SW 1271 (cell line): Measurements from ENCODE around the gene PAX7.

Experiments
- DNase-seq, 2 experiments: peaks; one replicate each; lab custom pipeline; 2025; lab: John Stamatoyannopoulos, UW

Gene PAX7

GRCh38 chr1:18640228-18641004 is 9.8 kb downstream of the PAX7 start:
- no peak for DNase-seq

GRCh38 chr1:18641005-18641941 is 10.6 kb downstream of the PAX7 start:
- DNase-seq, result no peak

- no peak for DNase-seq
Measured at GRCh38 chr1:18642278-18643095, 11.8 kb downstream of the PAX7 start.

- DNase-seq, result no peak
Measured at GRCh38 chr1:18643154-18644012, 12.7 kb downstream of the PAX7 start.

- no peak for DNase-seq
Measured at GRCh38 chr1:18644013-18644399, 13.4 kb downstream of the PAX7 start.

GRCh38 chr1:18644446-18644845 is 13.8 kb downstream of the PAX7 start:
- DNase-seq, result no peak

- no peak for DNase-seq
Measured at GRCh38 chr1:18644973-18645746, 14.5 kb downstream of the PAX7 start.

GRCh38 chr1:18645747-18646090 is 15.1 kb downstream of the PAX7 start:
- DNase-seq, result no peak

GRCh38 chr1:18646091-18646785 is 15.6 kb downstream of the PAX7 start:
- DNase-seq, result no peak

- DNase-seq, result no peak
Measured at GRCh38 chr1:18646786-18647410, 16.3 kb downstream of the PAX7 start.

GRCh38 chr1:18647681-18648214 is 17.1 kb downstream of the PAX7 start:
- DNase-seq, result no peak

GRCh38 chr1:18649693-18650370 is 19.2 kb downstream of the PAX7 start:
- DNase-seq, result no peak

GRCh38 chr1:18651713-18652112 is 21.1 kb downstream of the PAX7 start:
- no peak for DNase-seq

- DNase-seq, result no peak
Measured at GRCh38 chr1:18652791-18653190, 22.1 kb downstream of the PAX7 start.

GRCh38 chr1:18653367-18653766 is 22.7 kb downstream of the PAX7 start:
- DNase-seq, result no peak

- DNase-seq, result no peak
Measured at GRCh38 chr1:18653916-18654315, 23.3 kb downstream of the PAX7 start.

GRCh38 chr1:18654599-18654998 is 24.0 kb downstream of the PAX7 start:
- DNase-seq, result no peak

GRCh38 chr1:18657506-18658201 is 27.0 kb downstream of the PAX7 start:
- no peak for DNase-seq
